ENCODE data around the gene PSME4. TPM values are rescaled to one million over a fixed set of nuclear protein-coding genes. Genes with fewer than 3 reads are reported as not detected.

The PSME4 gene, protein sequence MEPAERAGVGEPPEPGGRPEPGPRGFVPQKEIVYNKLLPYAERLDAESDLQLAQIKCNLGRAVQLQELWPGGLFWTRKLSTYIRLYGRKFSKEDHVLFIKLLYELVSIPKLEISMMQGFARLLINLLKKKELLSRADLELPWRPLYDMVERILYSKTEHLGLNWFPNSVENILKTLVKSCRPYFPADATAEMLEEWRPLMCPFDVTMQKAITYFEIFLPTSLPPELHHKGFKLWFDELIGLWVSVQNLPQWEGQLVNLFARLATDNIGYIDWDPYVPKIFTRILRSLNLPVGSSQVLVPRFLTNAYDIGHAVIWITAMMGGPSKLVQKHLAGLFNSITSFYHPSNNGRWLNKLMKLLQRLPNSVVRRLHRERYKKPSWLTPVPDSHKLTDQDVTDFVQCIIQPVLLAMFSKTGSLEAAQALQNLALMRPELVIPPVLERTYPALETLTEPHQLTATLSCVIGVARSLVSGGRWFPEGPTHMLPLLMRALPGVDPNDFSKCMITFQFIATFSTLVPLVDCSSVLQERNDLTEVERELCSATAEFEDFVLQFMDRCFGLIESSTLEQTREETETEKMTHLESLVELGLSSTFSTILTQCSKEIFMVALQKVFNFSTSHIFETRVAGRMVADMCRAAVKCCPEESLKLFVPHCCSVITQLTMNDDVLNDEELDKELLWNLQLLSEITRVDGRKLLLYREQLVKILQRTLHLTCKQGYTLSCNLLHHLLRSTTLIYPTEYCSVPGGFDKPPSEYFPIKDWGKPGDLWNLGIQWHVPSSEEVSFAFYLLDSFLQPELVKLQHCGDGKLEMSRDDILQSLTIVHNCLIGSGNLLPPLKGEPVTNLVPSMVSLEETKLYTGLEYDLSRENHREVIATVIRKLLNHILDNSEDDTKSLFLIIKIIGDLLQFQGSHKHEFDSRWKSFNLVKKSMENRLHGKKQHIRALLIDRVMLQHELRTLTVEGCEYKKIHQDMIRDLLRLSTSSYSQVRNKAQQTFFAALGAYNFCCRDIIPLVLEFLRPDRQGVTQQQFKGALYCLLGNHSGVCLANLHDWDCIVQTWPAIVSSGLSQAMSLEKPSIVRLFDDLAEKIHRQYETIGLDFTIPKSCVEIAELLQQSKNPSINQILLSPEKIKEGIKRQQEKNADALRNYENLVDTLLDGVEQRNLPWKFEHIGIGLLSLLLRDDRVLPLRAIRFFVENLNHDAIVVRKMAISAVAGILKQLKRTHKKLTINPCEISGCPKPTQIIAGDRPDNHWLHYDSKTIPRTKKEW (N-terminal part only)
- polyA plus RNA-seq (2013, experiment 1 of 2) = 58.7 TPM
- polyA plus RNA-seq (2013, experiment 2 of 2) = 56.4 TPM

DNA sequence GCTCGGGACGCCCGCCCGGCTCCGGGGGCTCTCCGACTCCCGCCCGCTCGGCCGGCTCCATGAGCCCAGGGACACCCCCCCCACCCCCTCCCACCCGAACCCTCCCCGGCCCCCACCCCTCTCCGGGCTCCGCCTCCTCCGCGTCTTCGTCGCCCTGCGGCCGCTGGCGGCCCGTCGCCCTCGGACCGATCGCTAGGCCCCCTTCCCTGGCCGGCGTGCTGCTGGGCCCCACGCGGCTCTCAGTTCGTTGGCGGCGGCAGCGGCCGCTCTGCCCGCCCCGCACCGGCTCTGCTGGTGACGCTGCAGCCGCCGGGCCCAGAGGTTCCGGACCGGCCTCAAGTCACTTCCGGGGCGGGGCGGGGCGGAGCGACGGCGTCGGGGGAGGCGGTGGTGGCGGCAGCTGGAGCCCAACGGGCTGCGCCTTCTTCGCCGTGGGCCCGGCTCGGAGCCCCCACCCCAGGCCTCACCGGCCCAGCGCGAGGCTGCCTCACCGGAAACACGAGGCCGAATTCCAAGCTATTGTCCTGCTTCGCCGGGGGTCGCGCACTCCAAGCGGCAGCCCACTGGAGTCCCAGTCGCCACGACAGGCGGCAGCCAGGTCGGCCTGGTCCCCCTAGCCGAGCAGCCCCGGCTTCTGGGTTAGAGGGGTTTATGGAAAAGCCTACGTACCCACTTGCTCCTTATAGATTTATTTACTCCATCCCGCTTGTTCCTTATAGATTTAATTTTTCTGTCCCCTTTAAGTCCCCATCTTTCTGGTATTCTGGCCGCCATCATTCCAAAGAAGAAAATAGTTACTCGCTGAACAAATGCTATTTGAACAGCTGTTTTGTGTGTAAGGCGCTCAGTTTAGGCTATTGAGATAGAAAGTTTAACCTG is at the start of gene PSME4:
PSME4 (minus strand) TSS at position 270 of the 879 bp plus-strand sequence; CDS start at position 61, 209 bp downstream.
- Histone ChIP-seq H3K79me1 (ENCODE audit: low read length) (no peaks in the 10 kb centered on the region), H3K23ac (ENCODE audit: low read length) (peak within 1 kb of the TSS; percentile 94), H2BK120ac (ENCODE audit: low read depth, low read length) (peak within 1 kb of the TSS; percentile 99), H3K36me3 (ENCODE audit: control insufficient read depth, insufficient read depth, low read length) (no peaks in the 10 kb centered on the region), H2AK5ac (ENCODE audit: low read length) (no peak within 1 kb of the TSS), H2BK5ac (ENCODE audit: low read length) (peak within 1 kb of the TSS; percentile 93), H3K18ac (ENCODE audit: low read length) (peak within 1 kb of the TSS; percentile 100), H3K27me3 (ENCODE audit: insufficient read depth, low read length, poor library complexity) (peaks cover 2% of the 10 kb centered on the region), H3K4ac (ENCODE audit: low read depth, low read length) (peak within 1 kb of the TSS; percentile 94), H3K79me2 (ENCODE audit: control insufficient read depth, insufficient read depth, low read length) (peaks cover 46% of the 10 kb centered on the region), H4K5ac (ENCODE audit: low read length) (peak within 1 kb of the TSS; percentile 84), H3K4me1 (ENCODE audit: control insufficient read depth, low read depth, low read length) (peaks cover 5% of the 10 kb centered on the region), H3K56ac (ENCODE audit: low read length) (peak within 1 kb of the TSS; percentile 95), H2BK15ac (replicated peaks; ENCODE audit: low read depth) (peak within 1 kb of the TSS; percentile 85), H3K4me2 (ENCODE audit: low read length) (peak within 1 kb of the TSS; percentile 96), H3K9ac (ENCODE audit: low read length) (peak within 1 kb of the TSS; percentile 98), H3K27ac (ENCODE audit: low read depth, low read length) (peak within 1 kb of the TSS; percentile 100), H4K8ac (ENCODE audit: low read depth, low read length) (no peak within 1 kb of the TSS), H3K4me3 (ENCODE audit: low read length) (peak within 1 kb of the TSS; percentile 99)
- peak; percentile 96 for DNase-seq
- no CpG with 5 or more reads among the region's 81 CpGs for WGBS (ENCODE audit: extremely low coverage, insufficient coverage, low lambda C conversion rate)

DNA sequence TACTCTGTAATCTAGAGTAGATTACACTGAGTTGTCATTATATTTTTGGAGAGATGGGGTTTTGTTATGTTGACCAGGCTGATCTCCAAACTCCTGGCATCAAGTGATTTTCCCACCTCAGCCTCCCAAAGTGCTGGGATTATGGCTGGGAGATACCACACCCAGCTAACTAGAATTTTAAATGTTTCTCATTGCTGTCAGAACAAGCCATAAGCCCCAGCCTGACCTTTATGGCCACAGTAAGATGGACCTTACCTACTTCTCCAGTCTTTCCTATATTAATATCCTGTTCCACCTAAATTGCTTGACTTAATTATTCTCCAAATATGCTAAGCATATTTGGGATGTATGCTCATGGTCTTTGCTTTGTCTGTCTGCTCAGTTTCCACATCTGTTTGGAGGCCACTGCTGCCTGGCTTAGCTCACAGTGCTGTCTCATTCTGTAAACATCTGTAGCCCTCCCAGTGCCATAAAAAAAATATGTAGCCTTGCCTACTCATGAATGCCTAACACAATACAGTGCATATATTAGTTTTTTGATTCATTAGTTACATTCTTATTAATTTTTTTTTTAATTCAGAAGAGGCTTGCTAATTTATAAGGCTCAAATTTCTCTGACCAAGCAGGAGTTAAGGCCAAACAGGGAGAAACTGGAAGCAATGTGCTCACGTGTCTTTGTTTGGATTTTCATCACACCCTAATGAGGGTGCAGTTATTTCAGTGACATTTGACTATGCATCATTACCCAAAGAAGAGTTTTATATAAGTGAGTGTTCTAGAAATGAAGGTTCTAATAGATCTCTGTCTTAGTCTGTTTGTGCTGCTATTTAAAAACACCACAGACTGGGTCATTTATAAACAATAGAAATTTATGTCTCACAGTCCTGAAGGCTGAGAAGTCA is 45.3 kb upstream of the PSME4 start:
- Histone ChIP-seq H3K18ac (ENCODE audit: low read length) (no peak overlapping the region), H3K4me1 (ENCODE audit: control insufficient read depth, low read depth, low read length) (no peaks in the 10 kb centered on the region), H2AK5ac (ENCODE audit: low read length) (no peak overlapping the region), H3K56ac (ENCODE audit: low read length) (no peak overlapping the region), H3K27me3 (ENCODE audit: insufficient read depth, low read length, poor library complexity) (no peaks in the 10 kb centered on the region), H4K5ac (ENCODE audit: low read length) (no peak overlapping the region), H3K79me1 (ENCODE audit: low read length) (no peaks in the 10 kb centered on the region), H3K4ac (ENCODE audit: low read depth, low read length) (no peak overlapping the region), H3K4me3 (ENCODE audit: low read length) (no peak overlapping the region), H3K36me3 (ENCODE audit: control insufficient read depth, insufficient read depth, low read length) (no peaks in the 10 kb centered on the region), H3K23ac (ENCODE audit: low read length) (no peak overlapping the region), H3K9ac (ENCODE audit: low read length) (no peak overlapping the region), H2BK15ac (replicated peaks; ENCODE audit: low read depth) (no peak overlapping the region), H2BK5ac (ENCODE audit: low read length) (no peak overlapping the region), H3K27ac (ENCODE audit: low read depth, low read length) (no peak overlapping the region), H3K4me2 (ENCODE audit: low read length) (no peak overlapping the region), H2BK120ac (ENCODE audit: low read depth, low read length) (no peak overlapping the region), H3K79me2 (ENCODE audit: control insufficient read depth, insufficient read depth, low read length) (no peaks in the 10 kb centered on the region), H4K8ac (ENCODE audit: low read depth, low read length) (no peak overlapping the region)
- DNase-seq = no peak
- no CpG with 5 or more reads among the region's 1 CpG for WGBS (ENCODE audit: extremely low coverage, insufficient coverage, low lambda C conversion rate)

DNA sequence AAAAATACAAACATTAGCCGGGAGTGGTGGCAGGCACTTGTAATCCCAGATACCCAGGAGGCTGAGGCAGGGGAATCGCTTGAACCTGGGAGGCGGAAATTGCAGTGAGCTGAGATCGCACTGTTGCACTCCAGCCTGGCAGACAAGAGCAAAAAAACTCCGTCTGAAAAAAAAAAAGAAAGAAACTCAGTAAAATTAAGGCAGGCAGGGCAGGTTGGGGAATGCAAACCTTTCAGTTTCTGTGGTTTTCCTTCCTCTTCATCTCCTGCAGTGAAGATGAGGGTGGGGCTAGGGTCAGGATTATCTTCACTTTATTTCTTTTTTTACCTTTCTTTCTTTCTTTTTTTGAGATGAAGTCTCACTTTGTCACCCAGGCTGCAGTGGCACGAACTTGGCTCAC is 43.2 kb upstream of the PSME4 start:
- H3K79me2 ChIP-seq (ENCODE audit: control insufficient read depth, insufficient read depth, low read length) = no peaks in the 10 kb centered on the region
- H3K79me1 ChIP-seq (ENCODE audit: low read length) = no peaks in the 10 kb centered on the region
- H3K4me2 ChIP-seq (ENCODE audit: low read length) = no peak overlapping the region
- no CpG with 5 or more reads among the region's 6 CpGs for WGBS (ENCODE audit: extremely low coverage, insufficient coverage, low lambda C conversion rate)
- no peaks in the 10 kb centered on the region for H3K4me1 ChIP-seq (ENCODE audit: control insufficient read depth, low read depth, low read length)
- no peak overlapping the region for H3K18ac ChIP-seq (ENCODE audit: low read length)
- DNase-seq = no peak
- no peak overlapping the region for H2AK5ac ChIP-seq (ENCODE audit: low read length)
- no peak overlapping the region for H2BK120ac ChIP-seq (ENCODE audit: low read depth, low read length)
- H4K5ac ChIP-seq (ENCODE audit: low read length) = no peak overlapping the region
- no peak overlapping the region for H3K4me3 ChIP-seq (ENCODE audit: low read length)
- H3K56ac ChIP-seq (ENCODE audit: low read length) = no peak overlapping the region
- H4K8ac ChIP-seq (ENCODE audit: low read depth, low read length) = no peak overlapping the region
- no peak overlapping the region for H3K23ac ChIP-seq (ENCODE audit: low read length)
- no peaks in the 10 kb centered on the region for H3K36me3 ChIP-seq (ENCODE audit: control insufficient read depth, insufficient read depth, low read length)
- H3K27ac ChIP-seq (ENCODE audit: low read depth, low read length) = no peak overlapping the region
- no peak overlapping the region for H2BK15ac ChIP-seq (replicated peaks; ENCODE audit: low read depth)
- no peak overlapping the region for H3K9ac ChIP-seq (ENCODE audit: low read length)
- H3K4ac ChIP-seq (ENCODE audit: low read depth, low read length) = no peak overlapping the region
- no peaks in the 10 kb centered on the region for H3K27me3 ChIP-seq (ENCODE audit: insufficient read depth, low read length, poor library complexity)
- no peak overlapping the region for H2BK5ac ChIP-seq (ENCODE audit: low read length)

DNA sequence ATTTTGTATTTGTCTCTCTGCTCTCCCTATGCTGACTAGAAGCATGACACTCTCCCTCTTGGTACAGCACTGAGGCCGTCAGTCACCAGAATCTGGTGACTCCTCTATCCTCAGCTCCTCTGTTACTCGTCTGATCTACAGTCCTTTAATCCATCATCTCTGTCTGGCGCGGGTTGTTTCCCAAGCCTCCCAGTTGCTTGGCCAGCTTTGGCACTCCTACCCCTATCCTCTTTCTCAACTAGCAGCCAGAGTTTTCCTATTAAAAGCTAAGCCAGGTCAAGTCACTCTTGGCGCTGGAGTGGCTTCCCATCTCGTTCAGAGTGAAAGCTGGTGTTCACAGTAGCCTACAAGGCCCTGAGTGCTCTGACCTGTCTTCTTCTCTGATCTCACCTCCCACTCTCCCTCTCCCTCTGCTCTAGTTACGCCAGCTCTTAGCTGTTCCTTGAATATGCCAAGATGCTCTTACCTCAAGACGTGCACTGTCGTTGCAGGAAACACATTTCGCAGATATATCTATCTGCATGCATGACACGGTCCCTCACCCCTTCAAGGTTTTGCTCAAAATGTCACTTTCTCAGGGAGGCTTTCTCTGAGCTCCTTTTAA is 41.8 kb upstream of the PSME4 start:
- Histone ChIP-seq H2BK15ac (replicated peaks; ENCODE audit: low read depth) (no peak overlapping the region), H3K4ac (ENCODE audit: low read depth, low read length) (no peak overlapping the region), H2AK5ac (ENCODE audit: low read length) (no peak overlapping the region), H3K36me3 (ENCODE audit: control insufficient read depth, insufficient read depth, low read length) (no peaks in the 10 kb centered on the region), H4K8ac (ENCODE audit: low read depth, low read length) (no peak overlapping the region), H3K4me2 (ENCODE audit: low read length) (no peak overlapping the region), H3K23ac (ENCODE audit: low read length) (no peak overlapping the region), H2BK5ac (ENCODE audit: low read length) (no peak overlapping the region), H3K18ac (ENCODE audit: low read length) (no peak overlapping the region), H3K4me3 (ENCODE audit: low read length) (no peak overlapping the region), H3K56ac (ENCODE audit: low read length) (no peak overlapping the region), H3K79me1 (ENCODE audit: low read length) (no peaks in the 10 kb centered on the region), H3K9ac (ENCODE audit: low read length) (no peak overlapping the region), H3K79me2 (ENCODE audit: control insufficient read depth, insufficient read depth, low read length) (no peaks in the 10 kb centered on the region), H3K4me1 (ENCODE audit: control insufficient read depth, low read depth, low read length) (no peaks in the 10 kb centered on the region), H3K27ac (ENCODE audit: low read depth, low read length) (no peak overlapping the region), H2BK120ac (ENCODE audit: low read depth, low read length) (no peak overlapping the region), H3K27me3 (ENCODE audit: insufficient read depth, low read length, poor library complexity) (no peaks in the 10 kb centered on the region), H4K5ac (ENCODE audit: low read length) (no peak overlapping the region)
- DNase-seq = no peak
- no CpG with 5 or more reads among the region's 11 CpGs for WGBS (ENCODE audit: extremely low coverage, insufficient coverage, low lambda C conversion rate)
